ENCODE data around the gene FHL3.

Gene FHL3

DNA sequence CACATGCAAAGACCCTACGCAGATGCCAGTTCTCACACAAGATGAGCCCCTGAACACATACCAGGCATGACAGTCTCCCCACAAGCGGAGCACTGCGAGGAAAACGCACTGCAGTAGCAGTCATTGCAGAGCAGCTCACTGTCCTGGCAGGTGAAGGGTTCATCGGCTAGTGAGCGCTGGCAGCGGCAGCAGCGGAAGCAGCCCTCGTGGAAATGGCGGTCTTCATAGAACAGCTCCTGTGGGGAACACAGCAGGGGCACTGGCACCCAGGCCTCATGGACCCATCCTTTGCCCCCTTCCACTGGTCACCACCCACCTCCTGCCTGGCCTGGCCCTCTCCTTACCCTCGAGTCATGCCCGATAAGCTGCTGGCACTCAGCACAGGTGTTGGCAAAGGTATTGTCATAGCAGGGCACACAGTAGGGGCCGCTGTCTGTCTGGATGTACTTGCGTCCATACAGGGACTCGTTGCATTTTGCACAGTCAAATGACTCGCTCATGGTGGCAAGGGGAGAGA, 6.3 kb downstream of the FHL3 start:
- TF ChIP-seq, protein P1, sequence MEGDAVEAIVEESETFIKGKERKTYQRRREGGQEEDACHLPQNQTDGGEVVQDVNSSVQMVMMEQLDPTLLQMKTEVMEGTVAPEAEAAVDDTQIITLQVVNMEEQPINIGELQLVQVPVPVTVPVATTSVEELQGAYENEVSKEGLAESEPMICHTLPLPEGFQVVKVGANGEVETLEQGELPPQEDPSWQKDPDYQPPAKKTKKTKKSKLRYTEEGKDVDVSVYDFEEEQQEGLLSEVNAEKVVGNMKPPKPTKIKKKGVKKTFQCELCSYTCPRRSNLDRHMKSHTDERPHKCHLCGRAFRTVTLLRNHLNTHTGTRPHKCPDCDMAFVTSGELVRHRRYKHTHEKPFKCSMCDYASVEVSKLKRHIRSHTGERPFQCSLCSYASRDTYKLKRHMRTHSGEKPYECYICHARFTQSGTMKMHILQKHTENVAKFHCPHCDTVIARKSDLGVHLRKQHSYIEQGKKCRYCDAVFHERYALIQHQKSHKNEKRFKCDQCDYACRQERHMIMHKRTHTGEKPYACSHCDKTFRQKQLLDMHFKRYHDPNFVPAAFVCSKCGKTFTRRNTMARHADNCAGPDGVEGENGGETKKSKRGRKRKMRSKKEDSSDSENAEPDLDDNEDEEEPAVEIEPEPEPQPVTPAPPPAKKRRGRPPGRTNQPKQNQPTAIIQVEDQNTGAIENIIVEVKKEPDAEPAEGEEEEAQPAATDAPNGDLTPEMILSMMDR (IDR thresholded peaks at IDR 0.05; ENCODE audit: low read depth, low read length): no peak
- H3K4me3 ChIP-seq (ENCODE audit: low read depth, low read length): no peak overlapping the region
- in situ Hi-C loops (cut with HindIII; ENCODE audit: low sequenced_read_pairs): no loop called here
- no peak for DNase-seq (ENCODE audit: low read depth, low spot score)

DNA sequence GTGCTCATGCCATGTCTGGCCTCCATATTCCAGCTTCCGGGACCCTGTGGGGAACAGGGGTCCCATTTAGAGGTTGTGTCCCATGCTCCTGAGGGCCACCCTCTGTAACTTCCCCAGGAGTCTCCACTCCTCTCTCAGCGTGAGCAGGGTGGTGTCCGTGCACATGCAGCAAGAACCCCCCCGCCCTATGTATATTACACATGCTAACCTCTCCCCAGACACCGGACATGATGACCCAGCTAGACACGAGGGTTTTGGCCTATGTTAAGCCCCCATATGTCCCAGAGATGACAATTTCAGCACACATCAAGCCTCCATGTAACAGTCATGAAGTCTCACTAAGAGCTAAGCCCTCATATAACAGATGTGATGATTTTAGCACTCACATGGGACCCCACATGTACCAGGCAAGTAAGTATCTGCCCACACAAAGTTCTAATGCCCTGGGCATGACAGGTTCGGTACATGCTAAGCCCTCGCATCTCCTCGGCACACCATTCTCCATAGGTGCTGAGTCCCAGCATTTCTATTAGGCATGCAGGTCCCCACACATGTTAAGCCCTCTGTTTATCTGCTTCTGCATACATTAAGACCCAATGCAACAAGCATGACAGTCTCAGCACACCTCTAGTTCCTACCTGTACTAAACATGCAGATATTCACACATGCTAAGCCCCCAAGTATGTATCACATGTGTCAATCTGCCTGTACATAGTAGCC, 7.1 kb downstream of the FHL3 start:
- in situ Hi-C loops (cut with HindIII; ENCODE audit: low sequenced_read_pairs): no loop called here
- TF ChIP-seq, protein P1 (IDR thresholded peaks at IDR 0.05; ENCODE audit: low read depth, low read length): no peak
- no peak overlapping the region for H3K4me3 ChIP-seq (ENCODE audit: low read depth, low read length)
- DNase-seq (ENCODE audit: low read depth, low spot score): no peak

DNA sequence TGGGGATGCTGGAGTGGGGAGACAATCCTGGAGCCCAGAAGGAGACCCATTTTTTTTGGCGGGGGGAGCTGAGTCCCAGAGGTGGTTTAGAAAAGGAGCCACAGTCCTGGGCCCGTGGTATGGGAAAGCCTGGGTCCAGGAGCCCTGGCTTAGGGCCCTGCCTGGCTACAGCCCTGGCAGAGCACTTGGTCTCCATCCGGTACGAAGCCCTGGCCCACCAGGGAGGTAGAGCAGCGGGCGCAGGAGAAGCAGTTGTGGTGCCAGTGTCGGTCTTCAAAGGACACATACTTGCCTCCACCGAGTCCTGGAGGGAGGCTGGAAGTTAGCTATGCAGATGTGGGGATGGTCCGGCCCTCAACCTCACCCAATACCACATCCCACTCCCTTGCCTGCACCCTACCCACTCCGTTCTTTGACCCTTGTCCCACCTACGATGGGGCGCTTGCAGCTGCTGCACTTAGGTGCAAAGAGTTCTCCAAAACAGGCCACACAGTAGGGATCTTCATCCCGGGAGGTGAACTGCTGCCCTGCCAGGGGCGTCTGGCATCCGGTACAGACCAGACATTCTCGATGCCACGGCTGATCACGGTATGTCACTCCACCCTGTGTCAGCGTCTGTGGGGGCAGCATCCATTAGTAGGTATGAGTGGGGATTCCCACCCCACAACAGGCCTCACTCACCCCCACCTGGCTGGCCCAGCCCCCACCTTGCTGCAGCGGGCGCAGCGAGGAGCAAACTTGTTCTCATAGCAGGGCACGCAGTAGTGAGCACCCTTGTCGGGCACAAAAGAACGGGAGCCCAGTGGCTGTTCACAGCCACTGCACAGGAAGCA, 7.8 kb downstream of the FHL3 start:
- H3K4me3 ChIP-seq (ENCODE audit: low read depth, low read length): no peak overlapping the region
- TF ChIP-seq, protein P1 (IDR thresholded peaks at IDR 0.05; ENCODE audit: low read depth, low read length): no peak
- DNase-seq (ENCODE audit: low read depth, low spot score): no peak
- in situ Hi-C loops (cut with HindIII; ENCODE audit: low sequenced_read_pairs): no loop called here

DNA sequence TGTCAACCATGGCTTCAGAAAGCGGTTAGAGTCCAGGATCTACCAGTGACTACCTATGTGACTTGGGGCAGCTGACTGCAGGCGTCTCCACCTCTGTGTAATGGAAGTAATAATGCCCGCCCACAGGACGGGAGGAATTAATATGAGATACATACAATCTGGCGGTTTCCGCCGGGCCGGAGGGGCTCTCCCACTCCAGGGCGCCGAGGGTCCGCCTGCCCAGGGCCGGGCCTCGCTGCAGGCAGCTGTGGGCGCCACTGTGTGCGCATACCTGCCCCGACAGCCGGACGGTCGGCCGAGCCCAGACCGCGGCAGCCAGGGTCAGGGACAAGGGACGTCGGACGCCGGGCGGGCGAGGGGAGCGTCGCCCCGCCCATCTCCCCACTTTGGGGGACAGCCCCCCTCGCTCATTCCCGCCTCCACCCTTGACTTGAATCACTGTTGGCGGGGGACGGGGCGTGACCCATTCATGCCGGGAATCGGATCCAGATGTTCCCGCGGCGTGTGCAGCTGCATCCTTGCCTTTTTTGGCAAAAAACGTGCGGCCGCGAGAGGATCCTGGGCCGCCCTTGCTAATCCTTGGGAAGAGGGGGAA, 9.5 kb downstream of the FHL3 start:
- in situ Hi-C loops (cut with HindIII; ENCODE audit: low sequenced_read_pairs): no loop called here
- peak; percentile 95 for DNase-seq (ENCODE audit: low read depth, low spot score)
- peak overlapping the region; percentile 12 for H3K4me3 ChIP-seq (ENCODE audit: low read depth, low read length)
- TF ChIP-seq, protein P1 (IDR thresholded peaks at IDR 0.05; ENCODE audit: low read depth, low read length): no peak

DNA sequence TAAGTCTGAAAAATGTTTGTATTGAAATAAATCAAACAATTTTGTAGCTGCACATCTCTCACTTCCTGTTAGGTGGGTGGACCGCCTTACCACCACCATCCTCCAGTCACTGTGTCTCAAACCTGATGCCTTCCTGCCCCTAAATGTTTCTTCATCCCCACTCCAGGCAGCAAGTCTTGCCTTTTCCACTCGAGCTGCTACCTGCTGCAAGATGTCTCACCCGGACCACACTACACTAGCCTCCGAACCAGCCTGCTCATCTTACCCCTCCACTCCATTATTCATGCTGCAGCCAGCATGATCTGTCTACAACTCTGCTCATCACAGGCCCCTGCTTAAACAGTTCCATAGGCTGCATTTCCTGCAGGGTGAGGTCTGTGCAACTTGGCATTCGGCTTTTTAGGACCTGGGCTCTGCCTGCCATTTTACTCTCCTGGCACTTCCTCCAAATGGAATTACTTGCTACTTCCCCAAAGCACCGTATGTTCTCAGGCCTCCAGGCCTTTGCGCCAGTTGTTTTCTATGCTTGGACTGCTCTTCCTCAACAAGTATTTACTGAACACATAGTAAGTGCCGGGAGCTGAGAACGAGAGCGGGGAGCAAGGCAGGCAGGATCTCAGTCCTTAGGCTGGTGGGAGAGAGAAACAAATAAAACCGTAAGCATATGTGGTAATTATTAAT, 10.3 kb downstream of the FHL3 start:
- DNase-seq (ENCODE audit: low read depth, low spot score): no peak
- TF ChIP-seq, protein P1 (IDR thresholded peaks at IDR 0.05; ENCODE audit: low read depth, low read length): no peak
- in situ Hi-C loops (cut with HindIII; ENCODE audit: low sequenced_read_pairs): no loop called here
- H3K4me3 ChIP-seq (ENCODE audit: low read depth, low read length): no peak overlapping the region

DNA sequence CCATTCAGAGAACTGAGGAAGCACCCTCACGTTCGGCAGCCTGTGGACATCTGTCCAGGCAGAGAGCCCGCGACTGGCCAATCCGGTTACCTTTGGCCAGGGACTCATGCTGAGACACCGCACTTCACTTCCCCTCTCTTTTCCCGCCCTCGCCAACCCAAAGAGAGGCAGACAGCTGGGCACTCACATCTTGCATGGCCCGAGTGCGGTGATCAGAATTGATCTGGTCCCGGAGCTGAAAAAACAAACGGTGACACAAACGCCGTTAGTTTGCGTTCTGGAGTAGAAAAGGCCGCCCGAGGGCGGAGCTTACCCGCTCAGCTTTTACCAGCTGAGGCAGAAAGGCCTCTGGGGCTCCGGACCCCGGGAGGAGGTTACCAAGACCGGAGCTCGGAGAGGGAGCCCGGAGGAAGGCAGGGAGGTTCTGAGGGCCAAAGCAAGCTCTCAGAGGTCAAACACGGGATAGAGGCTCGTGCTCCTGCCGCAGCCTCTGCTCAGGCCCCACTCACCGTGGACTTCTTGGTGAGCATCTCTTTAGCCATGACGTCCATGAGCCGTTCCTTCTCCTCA, 15.9 kb downstream of the FHL3 start:
- in situ Hi-C loops (cut with HindIII; ENCODE audit: low sequenced_read_pairs): no loop called here
- TF ChIP-seq, protein P1 (IDR thresholded peaks at IDR 0.05; ENCODE audit: low read depth, low read length): no peak
- peak overlapping the region; percentile 88 for H3K4me3 ChIP-seq (ENCODE audit: low read depth, low read length)
- DNase-seq (ENCODE audit: low read depth, low spot score): peak; percentile 41
